ENCODE measurements around the gene MAL.

The MAL gene

GRCh38 chr2:94996305-94997100, 29.0 kb upstream of the MAL start:
- POLR2A ChIA-PET: no interaction called here
- DNase-seq (ENCODE audit: extremely low spot score): no peak
- CTCF ChIA-PET: interaction anchor here (0.8 to 2.3 kb wide), 5 partner anchors 10 to 119 kb away, joined by 3 to 14 read pairs (median 4); no protein-coding TSS in a partner anchor
- TF ChIP-seq CTCF (IDR thresholded peaks at IDR 0.05; ENCODE audit: control extremely low read depth, extremely low read depth, low read depth, missing control alignments): no peak

GRCh38 chr2:94997981-94998930, 27.3 kb upstream of the MAL start:
- no peak for DNase-seq (ENCODE audit: extremely low spot score)
- ChIA-PET CTCF (interaction anchor here (2.0 kb wide), 1 partner anchor 10 kb away, joined by 4 read pairs; no protein-coding TSS in a partner anchor), POLR2A (no interaction called here)
- TF ChIP-seq CTCF (IDR thresholded peaks at IDR 0.05; ENCODE audit: control extremely low read depth, extremely low read depth, low read depth, missing control alignments): no peak

- TF ChIP-seq CTCF (IDR thresholded peaks at IDR 0.05; ENCODE audit: control extremely low read depth, extremely low read depth, low read depth, missing control alignments): no peak
- no peak for DNase-seq (ENCODE audit: extremely low spot score)
- CTCF ChIA-PET: interaction anchor here (2.0 kb wide), 1 partner anchor 11 kb away, joined by 4 read pairs; no protein-coding TSS in a partner anchor
- POLR2A ChIA-PET: no interaction called here
These were observed 26.1 kb upstream of the MAL start for GRCh38 chr2:94999431-94999883.

- CTCF ChIA-PET: interaction anchor here (1.2 kb wide), 1 partner anchor 14 kb away, joined by 3 read pairs; no protein-coding TSS in a partner anchor
- POLR2A ChIA-PET: no interaction called here
- DNase-seq (ENCODE audit: extremely low spot score): no peak
- TF ChIP-seq CTCF (IDR thresholded peaks at IDR 0.05; ENCODE audit: control extremely low read depth, extremely low read depth, low read depth, missing control alignments): no peak
These were observed 24.4 kb upstream of the MAL start for GRCh38 chr2:95001051-95001562.

- DNase-seq (ENCODE audit: extremely low spot score): no peak
- TF ChIP-seq CTCF (IDR thresholded peaks at IDR 0.05; ENCODE audit: control extremely low read depth, extremely low read depth, low read depth, missing control alignments): no peak
- ChIA-PET POLR2A (no interaction called here), CTCF (interaction anchor here (1.2 kb wide), 1 partner anchor 15 kb away, joined by 3 read pairs; no protein-coding TSS in a partner anchor)
These were observed 23.8 kb upstream of the MAL start for GRCh38 chr2:95001701-95002100.

- DNase-seq (ENCODE audit: extremely low spot score): no peak
- ChIA-PET POLR2A (no interaction called here), CTCF (interaction anchor here (1.1 to 2.9 kb wide), 3 partner anchors 9 to 46 kb away, joined by 3 to 11 read pairs (median 3); no protein-coding TSS in a partner anchor)
- no peak for TF ChIP-seq CTCF (IDR thresholded peaks at IDR 0.05; ENCODE audit: control extremely low read depth, extremely low read depth, low read depth, missing control alignments)
These were observed 23.0 kb upstream of the MAL start for GRCh38 chr2:95002498-95002897.

All from GM10248 (cell line).